Measurements from ENCODE around the gene ZNRF2.
"Not testable (repeated sequence)": the region's sequence is repeated elsewhere in the genome, so short reads cannot be mapped to it uniquely, and the experiment has no call there.

The ZNRF2 gene

GRCh38 chr7:30276203-30276900 lies 8.0 kb upstream of the ZNRF2 start:
- Mint-ChIP-seq H3K27ac (no peak overlapping the region), H3K4me3 (no peak overlapping the region), H3K9me3 (no peaks in the 10 kb centered on the region), H3K4me1 (peaks cover 10% of the 10 kb centered on the region), H3K27me3 (no peaks in the 10 kb centered on the region)
- DNase-seq (peak; percentile 33 to 51), ATAC-seq (peak; percentile 78)

GRCh38 chr7:30278376-30278775 lies 6.0 kb upstream of the ZNRF2 start:
- no peaks in the 10 kb centered on the region for H3K9me3 Mint-ChIP-seq
- H3K4me1 Mint-ChIP-seq: peaks cover 13% of the 10 kb centered on the region
- DNase-seq (no peak), ATAC-seq (no peak)
- H3K4me3 Mint-ChIP-seq: no peak overlapping the region
- peak overlapping the region in 1 of 2 donors; percentile 9 for H3K27ac Mint-ChIP-seq
- no peaks in the 10 kb centered on the region for H3K27me3 Mint-ChIP-seq

- ATAC-seq (peak; percentile 27), DNase-seq (no peak)
- H3K27me3 Mint-ChIP-seq: no peaks in the 10 kb centered on the region
- H3K4me3 Mint-ChIP-seq: peak overlapping the region; percentile 40 to 44
- no peak overlapping the region for H3K27ac Mint-ChIP-seq
- no peaks in the 10 kb centered on the region for H3K9me3 Mint-ChIP-seq
- peaks cover 20% of the 10 kb centered on the region for H3K4me1 Mint-ChIP-seq
Measured at GRCh38 chr7:30278849-30279652, 5.3 kb upstream of the ZNRF2 start.

GRCh38 chr7:30279653-30279904 lies 4.8 kb upstream of the ZNRF2 start:
- Mint-ChIP-seq H3K4me3 (peak overlapping the region; percentile 40 to 44), H3K27ac (no peak overlapping the region), H3K4me1 (peaks cover 22% of the 10 kb centered on the region), H3K27me3 (no peaks in the 10 kb centered on the region), H3K9me3 (no peaks in the 10 kb centered on the region)
- ATAC-seq (no peak), DNase-seq (no peak)

GRCh38 chr7:30280631-30281030 lies 3.8 kb upstream of the ZNRF2 start:
- H3K4me1 Mint-ChIP-seq: peaks cover 22% of the 10 kb centered on the region
- DNase-seq (no peak), ATAC-seq (no peak)
- H3K4me3 Mint-ChIP-seq: no peak overlapping the region
- no peaks in the 10 kb centered on the region for H3K27me3 Mint-ChIP-seq
- no peaks in the 10 kb centered on the region for H3K9me3 Mint-ChIP-seq
- H3K27ac Mint-ChIP-seq: no peak overlapping the region

GRCh38 chr7:30281263-30281662 lies 3.1 kb upstream of the ZNRF2 start:
- H3K27me3 Mint-ChIP-seq: no peaks in the 10 kb centered on the region
- no peak overlapping the region for H3K27ac Mint-ChIP-seq
- no peak for DNase-seq
- H3K4me1 Mint-ChIP-seq: peaks cover 26% of the 10 kb centered on the region
- no peak for ATAC-seq
- no peak overlapping the region for H3K4me3 Mint-ChIP-seq
- no peaks in the 10 kb centered on the region for H3K9me3 Mint-ChIP-seq

GRCh38 chr7:30281791-30282190 lies 2.6 kb upstream of the ZNRF2 start:
- no peaks in the 10 kb centered on the region for H3K27me3 Mint-ChIP-seq
- ATAC-seq (no peak), DNase-seq (no peak)
- H3K4me3 Mint-ChIP-seq: no peak overlapping the region
- H3K27ac Mint-ChIP-seq: no peak overlapping the region
- peaks cover 31% of the 10 kb centered on the region for H3K4me1 Mint-ChIP-seq
- H3K9me3 Mint-ChIP-seq: no peaks in the 10 kb centered on the region

- ATAC-seq: no peak
- no peaks in the 10 kb centered on the region for H3K9me3 Mint-ChIP-seq
- H3K4me3 Mint-ChIP-seq: no peak overlapping the region
- DNase-seq: no peak
- H3K27ac Mint-ChIP-seq: peak overlapping the region in 1 of 2 donors; percentile 48
- peaks cover 36% of the 10 kb centered on the region for H3K4me1 Mint-ChIP-seq
- H3K27me3 Mint-ChIP-seq: no peaks in the 10 kb centered on the region
Measured at GRCh38 chr7:30282735-30283134, 1.7 kb upstream of the ZNRF2 start.

- Mint-ChIP-seq H3K4me1 (peaks cover 47% of the 10 kb centered on the region), H3K27ac (peak overlapping the region in 1 of 2 donors; percentile 95), H3K27me3 (no peaks in the 10 kb centered on the region), H3K4me3 (peak overlapping the region; percentile 82 to 86), H3K9me3 (no peaks in the 10 kb centered on the region)
- ATAC-seq: peak; percentile 2
- DNase-seq: no peak
Measured at GRCh38 chr7:30285067-30285535, 704 bp downstream of the ZNRF2 start.

GRCh38 chr7:30285536-30286284 lies 1.3 kb downstream of the ZNRF2 start:
- ATAC-seq (peak; percentile 22), DNase-seq (peak; percentile 63 to 79)
- H3K4me1 Mint-ChIP-seq: peaks cover 53% of the 10 kb centered on the region
- H3K9me3 Mint-ChIP-seq: no peaks in the 10 kb centered on the region
- H3K27me3 Mint-ChIP-seq: no peaks in the 10 kb centered on the region
- H3K27ac Mint-ChIP-seq: peak overlapping the region; percentile 99 to 100
- peak overlapping the region; percentile 93 to 99 for H3K4me3 Mint-ChIP-seq

GRCh38 chr7:30286749-30287148 lies 2.4 kb downstream of the ZNRF2 start:
- no peaks in the 10 kb centered on the region for H3K27me3 Mint-ChIP-seq
- no peak for DNase-seq

GRCh38 chr7:30287625-30288024 lies 3.2 kb downstream of the ZNRF2 start:
- Mint-ChIP-seq H3K4me1 (peaks cover 69% of the 10 kb centered on the region), H3K4me3 (peak overlapping the region; percentile 47 to 53)
- not testable (repeated sequence) for ATAC-seq, H3K27me3 Mint-ChIP-seq, H3K9me3 Mint-ChIP-seq, H3K27ac Mint-ChIP-seq, DNase-seq

More at GRCh38 chr7:30286749-30287148, 2.4 kb downstream of the ZNRF2 start:
- Mint-ChIP-seq H3K4me1 (peaks cover 63% of the 10 kb centered on the region), H3K4me3 (peak overlapping the region; percentile 93 to 99), H3K9me3 (no peaks in the 10 kb centered on the region), H3K27ac (no peak overlapping the region)
- no peak for ATAC-seq

- H3K4me1 Mint-ChIP-seq: peaks cover 65% of the 10 kb centered on the region
- not testable (repeated sequence) for DNase-seq, ATAC-seq, H3K27me3 Mint-ChIP-seq, H3K9me3 Mint-ChIP-seq, H3K27ac Mint-ChIP-seq
- peak overlapping the region in 1 of 2 donors; percentile 19 for H3K4me3 Mint-ChIP-seq
Measured at GRCh38 chr7:30289634-30290033, 5.2 kb downstream of the ZNRF2 start.

GRCh38 chr7:30290317-30290716 lies 5.9 kb downstream of the ZNRF2 start:
- Mint-ChIP-seq H3K4me1 (peaks cover 69% of the 10 kb centered on the region), H3K4me3 (peak overlapping the region; percentile 52 to 62)
- not testable (repeated sequence) for H3K27me3 Mint-ChIP-seq, H3K9me3 Mint-ChIP-seq, ATAC-seq, H3K27ac Mint-ChIP-seq, DNase-seq

- H3K4me3 Mint-ChIP-seq, H3K9me3 Mint-ChIP-seq, ATAC-seq, H3K27ac Mint-ChIP-seq, DNase-seq, H3K27me3 Mint-ChIP-seq: not testable (repeated sequence)
- peaks cover 78% of the 10 kb centered on the region for H3K4me1 Mint-ChIP-seq
Measured at GRCh38 chr7:30292416-30293038, 8.1 kb downstream of the ZNRF2 start.
